NCI-H345 (cell line): Measurements from ENCODE around the gene LEFTY2.
"Not testable (repeated sequence)": the region's sequence is repeated elsewhere in the genome, so short reads cannot be mapped to it uniquely, and the experiment has no call there.

Experiments used
- DNase-seq: peaks from one replicate; lab custom pipeline; 2025; lab: John Stamatoyannopoulos, UW

Gene LEFTY2

DNA sequence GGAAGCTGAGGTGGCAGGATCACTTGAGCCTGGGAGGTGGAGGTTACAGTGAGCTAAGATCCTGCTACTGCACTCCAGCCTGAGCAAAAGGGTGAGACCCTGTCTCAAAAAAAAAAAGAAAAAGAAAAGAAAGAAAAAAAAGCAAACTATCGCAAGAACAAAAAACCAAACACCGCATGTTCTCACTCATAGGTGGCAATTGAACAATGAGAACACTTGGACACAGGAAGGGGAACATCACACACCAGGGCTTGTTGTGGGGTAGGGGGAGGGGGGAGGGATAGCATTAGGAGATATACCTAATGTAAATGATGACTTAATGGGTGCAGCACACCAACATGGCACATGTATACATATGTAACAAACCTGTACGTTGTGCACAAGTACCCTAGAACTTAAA, 11.6 kb downstream of the LEFTY2 start:
- DNase-seq = not testable (repeated sequence)

DNA sequence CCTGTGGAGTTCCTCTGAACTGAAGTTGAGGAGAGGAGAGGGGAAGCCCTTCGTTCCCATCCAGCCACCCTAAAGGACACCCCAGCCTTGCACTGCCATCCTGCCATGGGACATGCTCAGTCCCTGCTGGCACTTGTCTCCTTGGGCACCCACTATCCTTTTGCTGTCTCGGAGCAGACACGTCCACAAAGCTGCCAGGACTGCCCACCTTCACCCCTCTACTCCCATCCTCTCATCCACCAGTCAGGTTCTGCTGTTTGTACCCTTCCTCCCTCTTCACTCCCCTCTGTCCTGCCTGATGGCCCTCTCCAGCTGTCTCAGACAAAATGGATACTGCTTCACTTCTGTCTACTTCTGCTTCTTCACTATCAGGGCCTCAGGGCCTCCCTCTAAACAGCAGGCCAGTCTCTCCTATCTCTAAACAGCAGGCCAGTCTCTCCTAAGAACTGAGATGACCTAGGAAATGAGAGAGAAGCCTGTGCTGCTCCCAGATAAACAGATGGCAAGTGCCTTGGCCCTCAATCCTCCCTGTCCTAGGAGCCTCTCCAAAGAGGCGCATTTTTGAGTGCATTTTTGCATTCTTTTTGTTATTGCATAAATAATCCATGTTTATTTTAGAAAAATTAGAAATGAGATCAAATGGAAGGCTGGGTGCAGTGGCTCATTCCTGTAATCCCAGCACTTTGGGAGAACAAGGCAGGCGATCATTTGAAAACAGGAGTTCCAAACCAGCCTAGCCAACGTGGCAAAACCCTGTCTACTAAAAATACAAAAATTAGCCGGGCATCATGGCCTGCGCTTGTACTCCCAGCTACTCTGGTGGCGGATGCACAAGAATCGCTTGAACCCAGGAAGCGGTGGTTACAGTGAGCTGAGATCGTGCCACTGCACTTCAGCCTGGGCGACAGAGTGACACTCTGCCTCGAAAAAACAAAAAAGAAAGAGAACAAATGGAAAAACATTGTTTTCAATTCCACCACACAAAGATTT, 12.5 kb downstream of the LEFTY2 start:
- no peak for DNase-seq

DNA sequence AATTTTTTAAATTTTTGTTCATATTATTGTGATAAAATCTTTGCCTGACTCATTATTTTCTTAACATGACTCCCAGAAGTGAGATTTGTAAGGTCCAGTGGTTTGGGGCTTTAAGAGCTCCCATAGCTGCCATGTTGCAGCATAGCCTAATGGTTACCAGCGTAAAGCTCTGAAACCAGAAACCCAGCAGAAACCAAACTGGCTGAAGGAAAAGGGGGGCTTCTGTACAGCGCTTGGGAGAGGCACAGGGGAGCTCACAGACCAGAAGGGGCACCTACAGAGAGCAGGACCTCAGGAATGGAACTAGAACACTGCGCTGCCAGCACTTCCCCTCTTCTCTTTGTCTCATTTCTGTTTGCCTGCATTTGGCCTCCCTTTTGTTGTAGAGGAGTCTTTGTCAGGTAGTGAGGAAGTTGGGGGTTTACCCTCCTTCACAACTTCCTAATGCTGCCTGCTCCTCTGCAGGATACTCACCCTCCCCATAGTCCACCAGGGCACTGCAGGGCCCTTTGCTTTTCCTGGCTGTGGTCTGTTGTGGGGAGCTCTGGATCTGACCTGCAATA, 14.4 kb downstream of the LEFTY2 start:
- DNase-seq = no peak

DNA sequence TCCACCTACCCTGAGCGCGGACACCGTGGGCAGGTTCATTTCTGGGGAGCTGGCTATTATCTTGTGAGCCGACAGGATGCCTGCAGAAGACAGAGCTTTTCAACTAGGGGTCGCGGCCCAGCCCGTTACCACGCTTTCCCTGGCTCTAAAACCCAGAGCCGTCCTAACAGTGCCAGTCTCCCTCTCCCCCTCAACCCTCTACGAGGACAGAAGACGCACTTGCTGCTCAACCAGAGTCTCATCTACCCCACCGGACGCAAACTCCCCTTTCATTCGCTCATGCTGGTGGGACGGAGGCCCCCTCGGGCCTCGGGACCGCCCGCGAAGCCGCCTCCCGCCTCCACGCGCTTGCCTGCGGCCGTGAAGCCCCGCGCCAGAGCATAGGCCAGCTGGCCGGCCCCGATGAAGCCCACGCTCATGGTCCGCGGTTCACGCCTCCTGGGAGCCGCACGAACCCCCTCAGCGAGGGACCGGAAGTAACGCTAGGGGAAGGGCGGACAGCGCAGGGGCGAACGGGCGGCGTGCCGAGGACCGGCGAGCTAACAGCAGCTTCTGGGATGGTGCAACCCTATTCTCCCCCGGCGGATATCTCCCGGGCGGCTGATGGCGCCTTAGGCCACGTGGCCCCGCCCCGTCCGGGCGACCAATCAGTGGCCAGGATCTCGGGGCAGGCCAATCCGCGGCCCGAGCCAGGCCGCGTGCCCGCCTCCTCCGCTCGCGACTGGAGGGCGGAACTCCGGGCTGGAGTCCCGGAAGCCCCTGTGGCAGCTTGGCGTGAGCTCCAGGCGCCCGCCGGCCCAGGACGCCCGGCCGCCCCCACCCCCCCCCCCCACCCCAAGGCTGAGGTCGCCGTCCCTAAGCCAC, 17.1 kb downstream of the LEFTY2 start, which contains the start of gene PYCR2:
Gene PYCR2 (minus strand): TSS at position 559 of the 864 bp plus-strand sequence. CDS start 140 bp downstream, at position 419.
- peak; percentile 96 for DNase-seq

DNA sequence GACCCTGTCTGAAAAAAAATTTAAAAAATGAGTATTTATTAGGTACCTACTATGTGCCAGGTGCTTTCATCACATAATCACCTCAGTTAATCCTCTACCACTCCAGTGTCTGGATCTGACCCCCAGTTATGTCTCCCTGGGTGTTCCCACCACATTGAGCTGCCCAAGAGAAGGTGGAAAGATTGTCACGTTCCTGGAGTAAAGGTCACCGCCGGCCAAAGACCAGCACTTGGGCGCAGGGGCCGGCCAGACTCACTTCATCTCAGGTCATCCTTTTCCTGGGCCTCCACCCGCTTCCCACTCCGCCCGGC, 17.7 kb downstream of the LEFTY2 start:
- no peak for DNase-seq

DNA sequence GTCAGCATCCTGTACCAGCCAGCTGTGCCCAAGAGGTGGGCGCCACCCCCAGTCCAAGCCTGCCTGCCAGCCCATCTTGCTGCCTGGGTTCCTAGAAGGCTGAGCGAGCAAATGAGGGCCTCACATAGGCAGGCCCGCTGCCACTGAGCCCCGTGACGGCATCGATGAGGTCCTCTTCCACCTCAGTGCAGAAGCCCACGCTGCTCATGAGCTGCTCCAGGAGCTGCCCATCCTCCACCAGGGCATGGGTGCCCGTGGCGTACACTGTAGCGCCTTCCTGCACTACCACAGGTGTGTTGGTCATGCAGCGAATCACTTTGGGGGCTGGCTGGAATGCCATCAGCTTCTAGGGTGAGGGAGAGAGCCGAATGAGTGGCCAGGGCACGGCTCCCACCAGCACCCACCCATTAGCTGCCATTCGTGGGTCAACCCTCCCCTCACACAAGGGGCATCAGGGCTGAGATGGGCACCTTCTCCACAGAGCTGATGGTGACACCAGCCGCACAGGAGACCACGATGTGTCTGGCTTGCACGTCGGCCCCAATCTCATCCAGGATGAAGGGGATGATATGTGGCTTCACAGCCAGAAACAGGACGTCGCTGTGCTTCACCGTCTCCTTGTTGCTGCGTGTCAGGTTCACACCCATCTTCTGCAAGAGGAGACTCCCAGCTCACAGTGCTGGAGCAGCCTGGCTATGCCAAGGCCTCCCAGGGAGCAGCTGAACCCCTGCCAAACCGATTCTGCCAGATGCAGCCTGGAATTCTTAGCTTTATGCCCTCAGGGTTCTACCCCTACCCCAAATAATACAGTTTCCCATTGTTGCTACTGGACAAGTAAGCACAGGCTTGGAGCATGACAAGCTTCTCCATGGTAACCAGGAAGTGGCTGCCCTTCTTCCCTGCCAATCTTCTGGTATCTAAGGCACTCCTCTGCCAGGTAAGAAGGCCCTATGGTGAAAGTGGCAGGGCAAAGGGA, 19.0 kb downstream of the LEFTY2 start:
- peak; percentile 94 for DNase-seq

DNA sequence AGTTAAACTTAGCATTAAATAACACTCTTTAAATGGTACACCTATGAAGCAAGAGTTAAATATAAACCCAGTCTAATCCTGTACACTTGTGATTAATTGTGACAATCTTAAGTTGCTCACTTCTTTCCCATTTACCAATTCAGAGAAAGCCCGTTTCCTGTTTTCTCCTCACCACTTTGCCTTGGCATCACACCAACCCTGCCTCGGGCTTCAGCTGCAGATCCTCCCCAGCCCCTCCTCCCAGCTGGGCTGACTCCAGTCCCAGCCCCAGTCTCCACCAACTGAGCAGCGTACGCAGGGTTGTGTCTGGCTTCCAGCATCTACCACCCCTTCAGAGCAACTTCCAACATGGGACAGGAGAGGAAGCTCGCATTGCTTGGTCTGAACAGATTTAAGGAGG, 21.1 kb downstream of the LEFTY2 start:
- DNase-seq = peak; percentile 73

DNA sequence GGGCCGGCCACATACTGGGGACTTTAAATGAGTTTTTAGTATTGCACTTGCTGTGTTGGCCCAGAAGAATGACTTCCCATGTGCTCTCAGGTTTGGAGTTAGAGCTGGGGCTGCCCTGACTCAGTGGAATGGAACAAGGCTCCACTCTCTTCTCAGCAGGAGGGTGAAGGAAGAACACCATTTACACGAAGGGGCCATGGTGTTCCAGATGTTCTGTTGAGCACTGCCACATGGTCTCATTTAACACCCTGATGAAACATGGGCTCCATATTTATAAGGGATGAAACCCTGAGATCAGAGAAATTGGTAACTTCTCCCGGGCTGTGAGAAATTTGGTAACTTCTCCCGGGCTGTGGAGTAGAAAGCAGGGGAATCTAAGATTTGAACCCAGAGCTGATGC, 22.7 kb downstream of the LEFTY2 start:
- DNase-seq = no peak

DNA sequence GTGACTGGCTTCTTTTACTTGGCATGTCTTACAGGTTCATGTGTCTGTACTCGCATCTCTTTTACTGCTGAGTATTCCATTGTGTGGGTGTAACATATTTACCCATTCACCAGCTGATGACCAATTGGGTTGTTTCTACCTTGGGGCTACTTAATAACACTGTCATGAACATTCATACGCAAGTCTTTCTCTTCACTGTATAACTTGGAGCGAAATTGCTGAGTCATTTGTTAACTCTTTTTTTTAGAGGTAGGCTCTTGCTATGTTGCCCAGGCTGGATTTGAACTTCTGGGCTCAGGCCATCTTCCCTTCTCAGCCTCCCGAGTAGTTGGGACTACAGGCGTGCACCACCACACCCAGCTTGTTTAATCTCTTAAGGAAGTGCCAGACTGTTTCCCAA, 23.5 kb downstream of the LEFTY2 start:
- DNase-seq = no peak

DNA sequence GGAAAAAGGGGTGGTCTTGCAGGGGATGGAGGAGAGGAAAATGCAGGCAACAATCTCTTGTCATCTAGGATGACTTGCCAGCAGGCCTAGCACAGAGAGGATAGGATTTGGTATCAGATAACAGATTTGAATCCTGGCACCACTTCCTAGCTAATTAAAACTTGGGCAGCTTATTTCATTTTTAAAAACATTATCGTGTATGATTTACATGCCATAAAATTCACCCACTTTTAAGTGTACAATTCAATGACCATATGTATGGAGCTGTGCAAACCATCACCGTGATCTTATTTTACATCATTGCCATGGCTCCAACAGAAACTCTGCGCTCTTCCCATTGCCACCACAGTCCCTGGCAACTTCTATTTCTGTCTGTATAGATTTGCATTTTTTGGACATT, 23.9 kb downstream of the LEFTY2 start:
- DNase-seq = no peak

DNA sequence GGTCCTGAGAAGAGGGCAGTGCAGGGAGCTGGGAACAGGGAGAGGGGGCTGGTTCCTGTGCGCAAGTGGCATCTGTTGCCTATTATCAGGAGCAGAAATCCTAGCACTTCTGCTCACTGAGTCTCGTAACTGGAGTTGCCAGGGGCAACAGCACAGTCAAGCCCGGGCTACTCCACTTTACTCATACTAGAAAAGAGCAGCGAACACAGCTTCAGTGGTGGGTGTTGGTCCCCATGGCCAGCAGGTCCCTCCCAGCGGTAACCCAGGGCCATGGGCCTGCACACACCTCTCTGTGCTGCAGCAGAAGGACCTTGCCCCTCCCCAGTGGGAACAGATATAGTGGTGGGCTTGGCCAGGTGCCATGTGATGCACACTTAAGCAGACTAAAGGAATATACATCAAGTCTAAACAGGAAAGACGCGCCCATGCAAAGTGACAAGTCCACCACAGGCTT, 25.5 kb downstream of the LEFTY2 start:
- peak; percentile 52 for DNase-seq

DNA sequence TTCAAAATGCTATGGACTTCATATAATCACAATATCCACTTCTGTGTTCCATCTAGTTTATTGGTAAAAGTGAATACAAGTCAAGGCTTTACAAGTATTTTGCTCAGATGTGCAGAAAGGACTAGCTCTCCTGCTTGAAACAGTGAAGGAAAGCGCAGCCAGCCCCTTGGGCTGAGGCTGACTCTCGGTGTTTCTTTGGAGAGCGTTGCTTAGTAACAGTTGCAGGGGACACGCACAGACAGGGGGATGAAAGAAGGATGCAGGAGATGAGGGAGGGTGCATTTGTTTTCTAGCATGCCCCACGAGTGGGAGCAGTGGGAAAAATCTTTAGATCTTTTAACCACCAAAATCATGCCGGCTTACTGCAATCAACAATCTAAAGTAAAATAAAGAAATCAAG, 26.1 kb downstream of the LEFTY2 start:
- no peak for DNase-seq

DNA sequence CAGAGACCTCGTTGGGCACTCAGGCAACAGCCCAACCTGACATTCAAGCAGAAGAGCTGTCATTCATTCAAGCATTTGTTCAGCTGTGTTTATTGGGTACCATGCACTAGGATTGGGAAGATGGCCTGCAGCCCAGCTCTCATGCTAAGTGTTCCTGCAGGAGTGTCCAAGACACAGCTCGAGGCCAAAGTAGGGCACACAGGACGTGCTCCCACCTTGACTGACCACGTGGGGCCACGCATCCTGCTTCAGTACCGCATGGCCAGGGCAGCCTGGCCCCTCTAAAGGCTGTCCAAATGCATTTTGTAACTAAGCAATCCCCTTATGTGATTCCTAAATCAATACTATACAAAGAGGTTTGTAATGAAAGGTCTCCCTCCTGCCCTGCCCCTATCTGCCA, 26.6 kb downstream of the LEFTY2 start:
- DNase-seq = no peak

DNA sequence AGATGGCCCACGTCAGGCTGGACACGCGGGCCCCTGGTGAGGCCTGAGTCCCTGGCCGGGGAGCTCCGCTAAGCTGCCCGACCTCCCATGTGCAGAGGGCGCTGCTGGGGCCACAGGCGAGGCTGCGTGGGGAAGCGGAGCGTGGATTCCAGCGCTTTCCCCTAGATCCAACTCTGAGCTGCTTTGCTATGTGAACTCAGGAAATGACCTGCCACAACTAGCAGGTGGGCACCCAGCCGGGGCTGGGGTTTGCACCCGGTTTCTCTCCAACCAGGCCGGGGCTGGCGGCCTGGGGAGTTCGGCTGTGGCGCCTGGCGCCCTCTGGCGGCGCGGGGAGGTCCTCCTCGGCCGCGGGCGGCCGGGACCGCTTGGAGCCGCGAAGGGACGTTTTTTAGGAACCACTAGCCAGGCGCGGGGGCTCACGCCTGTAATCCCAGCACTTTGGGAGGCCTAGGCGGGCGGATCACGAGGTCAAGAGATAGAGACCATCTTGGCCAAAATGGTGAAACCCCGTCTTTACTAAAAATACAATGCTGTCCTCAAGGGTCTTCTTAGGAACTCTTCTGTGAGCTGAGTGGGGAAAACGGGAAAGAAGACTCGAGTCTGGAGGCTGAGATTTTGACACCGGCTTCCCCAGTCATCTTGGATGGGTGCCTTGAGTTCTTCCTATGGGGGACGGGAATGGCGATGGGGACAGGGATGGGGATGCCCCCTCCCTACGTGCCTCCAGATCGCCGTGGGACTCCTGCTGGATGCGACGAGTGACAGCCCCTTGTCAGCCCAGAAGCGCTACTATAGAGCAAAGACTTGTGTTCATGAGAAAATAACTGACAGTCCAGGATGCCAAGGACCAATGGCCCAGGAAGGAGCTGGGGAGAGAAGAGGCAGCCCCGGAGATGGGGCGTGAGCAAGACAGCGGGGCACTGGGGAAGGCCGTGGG, 29.6 kb downstream of the LEFTY2 start:
- no peak for DNase-seq

DNA sequence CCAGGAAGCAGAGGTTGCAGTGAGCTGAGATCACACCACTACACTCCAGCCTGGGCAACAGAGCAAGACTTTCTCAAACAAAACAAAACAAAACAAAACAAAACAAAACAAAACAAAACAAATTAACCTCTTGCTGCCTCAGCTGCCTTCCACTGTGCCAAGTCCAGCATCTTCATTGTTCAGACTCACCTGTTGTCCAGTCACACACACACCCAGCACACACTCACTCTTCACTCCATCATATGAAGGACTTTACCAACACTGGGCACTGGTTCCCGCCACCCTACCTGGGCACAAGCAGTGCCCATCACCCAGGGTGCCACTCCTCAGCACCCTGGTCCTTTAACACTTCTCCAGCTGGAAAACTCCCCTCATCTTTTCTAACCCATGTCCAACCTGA, 31.5 kb downstream of the LEFTY2 start:
- no peak for DNase-seq

DNA sequence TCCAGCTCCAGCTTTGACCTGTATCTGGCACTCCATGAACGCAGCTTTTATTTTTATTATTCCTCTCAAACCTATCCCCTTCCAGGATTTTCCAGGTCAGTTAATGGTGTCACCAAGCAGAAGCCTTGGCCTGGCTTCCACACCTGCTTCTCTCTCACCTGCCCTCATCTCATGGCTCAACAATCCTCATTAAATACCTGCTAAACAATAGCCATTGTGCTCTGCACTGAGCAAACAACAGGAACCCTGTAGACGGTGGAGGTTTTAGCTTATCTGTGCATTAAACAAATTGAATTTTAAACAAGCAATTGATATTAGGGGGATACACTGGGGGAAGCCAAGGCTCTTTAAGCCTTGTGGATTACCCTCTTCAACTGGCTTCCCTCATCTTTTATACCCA, 32.2 kb downstream of the LEFTY2 start:
- DNase-seq = peak; percentile 70

DNA sequence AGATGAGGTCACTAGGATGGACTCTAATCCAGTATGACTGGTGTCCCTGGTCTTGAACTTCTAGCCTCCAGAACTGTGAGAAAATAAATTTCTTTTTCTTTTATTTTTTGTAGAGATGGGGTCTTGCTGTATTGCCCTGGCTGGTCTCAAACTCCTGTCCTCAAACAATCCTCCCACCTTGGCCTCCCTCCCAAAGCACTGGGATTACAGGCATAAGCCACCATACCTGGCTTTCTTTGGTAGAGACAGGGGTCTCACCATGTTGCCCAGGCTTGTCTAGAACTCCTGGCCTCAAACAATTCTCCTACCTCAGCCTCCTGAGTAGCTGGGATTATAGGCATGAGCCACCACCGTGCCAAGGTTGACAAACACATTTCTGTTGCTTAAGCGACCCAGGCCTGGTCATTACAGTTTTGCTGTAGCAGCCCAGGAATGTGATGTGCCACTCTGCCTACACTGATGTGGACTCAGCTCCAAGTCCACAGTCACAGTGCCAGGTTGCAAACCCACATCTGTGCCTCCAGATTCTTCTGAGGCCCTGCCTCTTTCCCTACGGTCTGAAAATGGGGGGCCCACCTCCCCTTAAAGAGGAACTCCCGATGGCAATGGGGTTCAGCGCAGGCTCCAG, 32.9 kb downstream of the LEFTY2 start:
- no peak for DNase-seq

DNA sequence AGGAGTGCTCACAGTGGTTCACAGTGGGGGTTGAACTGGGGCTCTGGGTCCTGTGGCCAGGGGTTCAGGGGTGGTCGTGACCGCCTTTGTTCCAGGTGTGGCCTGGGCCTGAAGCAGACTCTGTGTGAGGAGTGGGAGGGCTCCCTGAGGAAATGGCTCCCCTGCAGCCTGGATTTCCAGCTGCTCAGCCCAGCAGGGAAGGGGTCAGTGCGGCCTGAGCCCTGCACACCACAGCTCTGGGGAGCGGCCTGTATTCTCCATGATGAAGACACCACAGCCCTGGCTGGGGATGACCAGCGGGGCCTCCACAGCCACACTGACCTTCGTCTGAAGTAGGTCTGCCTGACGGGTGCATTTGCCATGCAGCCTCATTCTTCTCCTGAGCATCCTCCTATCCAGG, 33.7 kb downstream of the LEFTY2 start:
- no peak for DNase-seq

DNA sequence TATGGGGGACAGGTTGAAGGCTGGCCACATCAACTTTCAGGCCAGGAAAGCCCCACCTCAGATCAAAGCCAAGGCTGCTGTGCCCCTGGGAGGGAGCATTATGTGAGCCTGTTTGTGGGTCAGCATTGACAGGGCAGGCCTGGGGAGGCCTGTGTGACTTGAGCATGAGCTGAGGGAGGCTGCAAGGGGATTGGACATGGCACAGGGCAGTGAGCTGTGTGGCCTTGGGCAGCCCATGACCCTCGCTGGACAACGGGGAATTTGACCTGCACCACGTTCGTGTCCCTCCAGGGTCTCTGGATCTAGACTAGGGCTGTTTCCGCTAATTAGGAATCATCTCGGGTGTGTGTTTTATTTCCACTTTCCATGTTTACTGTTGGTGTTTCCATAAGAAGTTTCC, 34.6 kb downstream of the LEFTY2 start:
- DNase-seq = no peak

DNA sequence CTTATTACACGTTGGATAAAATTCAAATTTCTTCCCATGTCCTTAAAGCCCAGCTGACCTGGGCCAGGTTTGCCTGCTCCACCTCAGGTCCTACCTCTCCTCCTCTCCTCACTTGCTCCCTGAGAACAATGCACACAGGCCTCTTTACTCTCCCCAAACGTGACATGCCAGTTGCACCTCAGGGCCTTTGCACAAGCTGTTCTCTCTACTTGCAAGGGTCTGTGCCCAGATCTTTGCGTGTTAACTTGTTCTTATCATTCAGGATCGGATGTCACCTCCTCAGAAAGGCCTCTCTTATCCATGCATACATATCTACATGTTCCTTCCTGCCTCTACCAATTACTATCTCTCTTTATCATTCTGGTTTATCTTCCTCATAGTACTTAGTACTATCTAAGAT, 37.4 kb downstream of the LEFTY2 start:
- DNase-seq = no peak
